ENCODE measurements around the gene SYT9. TPM values are rescaled to one million over a fixed set of nuclear protein-coding genes. Genes with fewer than 3 reads are reported as not detected.

SYT9 gene
- total and polyA plus RNA-seq, 10 donors: 0.02 to 0.39 (median 0.08) TPM; not detected in 4

DNA sequence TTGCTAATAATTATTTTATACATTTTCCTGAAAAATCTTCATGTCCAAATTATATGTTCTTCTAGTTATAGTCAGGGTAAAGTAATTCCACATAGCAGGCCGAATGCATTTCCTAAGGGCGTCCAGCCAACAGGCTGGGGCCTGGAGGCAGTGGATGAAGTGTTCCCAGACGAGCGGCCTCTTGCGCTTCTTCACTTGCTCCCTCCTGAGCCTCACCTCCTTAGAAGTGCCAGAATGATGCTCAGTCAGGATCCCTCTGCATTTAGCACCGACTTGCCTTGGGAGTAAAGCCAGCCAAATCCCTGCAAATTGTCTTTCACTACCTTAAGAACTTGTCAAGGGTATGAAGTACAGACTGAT lies 235.1 kb downstream of the SYT9 start:
- Histone ChIP-seq H3K27ac (no peak overlapping the region), H3K36me3 (no peaks in the 10 kb centered on the region), H3K9me3 (no peaks in the 10 kb centered on the region), H3K4me1 (peaks cover 0 to 9% (median 3%) of the 10 kb centered on the region in 6 donors), H3K4me3 (peak overlapping the region in 6 of 8 donors; percentile 7 to 59 (median 20)), H3K27me3 (replicated peaks in 1 of 7) (no peaks in the 10 kb centered on the region)
- DNase-seq: no peak
- 69 to 78% (median 73%) methylated on average over 6 of the region's 6 CpGs for WGBS, 5 donors
- intact Hi-C loops (cut with DNase I; ENCODE audit: low total_unique reads): no loop called here
- TF ChIP-seq POLR2A (IDR thresholded peaks at IDR 0.05) (no peak), POLR2AphosphoS5 (IDR thresholded peaks at IDR 0.05) (no peak)
- TF ChIP-seq, protein P1, sequence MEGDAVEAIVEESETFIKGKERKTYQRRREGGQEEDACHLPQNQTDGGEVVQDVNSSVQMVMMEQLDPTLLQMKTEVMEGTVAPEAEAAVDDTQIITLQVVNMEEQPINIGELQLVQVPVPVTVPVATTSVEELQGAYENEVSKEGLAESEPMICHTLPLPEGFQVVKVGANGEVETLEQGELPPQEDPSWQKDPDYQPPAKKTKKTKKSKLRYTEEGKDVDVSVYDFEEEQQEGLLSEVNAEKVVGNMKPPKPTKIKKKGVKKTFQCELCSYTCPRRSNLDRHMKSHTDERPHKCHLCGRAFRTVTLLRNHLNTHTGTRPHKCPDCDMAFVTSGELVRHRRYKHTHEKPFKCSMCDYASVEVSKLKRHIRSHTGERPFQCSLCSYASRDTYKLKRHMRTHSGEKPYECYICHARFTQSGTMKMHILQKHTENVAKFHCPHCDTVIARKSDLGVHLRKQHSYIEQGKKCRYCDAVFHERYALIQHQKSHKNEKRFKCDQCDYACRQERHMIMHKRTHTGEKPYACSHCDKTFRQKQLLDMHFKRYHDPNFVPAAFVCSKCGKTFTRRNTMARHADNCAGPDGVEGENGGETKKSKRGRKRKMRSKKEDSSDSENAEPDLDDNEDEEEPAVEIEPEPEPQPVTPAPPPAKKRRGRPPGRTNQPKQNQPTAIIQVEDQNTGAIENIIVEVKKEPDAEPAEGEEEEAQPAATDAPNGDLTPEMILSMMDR (IDR thresholded peaks at IDR 0.05 in 8 of 11, conservative IDR thresholded peaks at IDR 0.05 in 3 of 11): no peak

DNA sequence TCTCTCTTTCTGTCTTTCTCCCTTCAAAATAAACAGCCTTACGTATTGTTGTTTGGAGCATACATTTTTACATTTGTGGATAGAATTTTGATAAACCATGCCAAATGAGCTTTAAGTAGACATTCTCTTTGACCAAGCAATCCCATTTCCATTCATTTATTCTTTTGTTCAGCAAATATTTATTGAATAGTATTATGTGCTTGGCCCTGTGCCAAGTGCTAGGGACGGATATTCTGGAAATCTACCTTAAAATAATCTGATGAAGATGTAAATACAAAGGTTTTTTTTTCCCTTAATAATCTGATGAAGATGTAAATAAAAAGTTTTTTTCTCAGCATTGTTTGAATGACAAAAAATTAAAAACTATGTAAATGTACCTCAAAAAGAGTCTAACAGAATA lies 235.7 kb downstream of the SYT9 start:
- DNase-seq: no peak
- Histone ChIP-seq H3K27me3 (replicated peaks in 1 of 7) (no peaks in the 10 kb centered on the region), H3K4me3 (peak overlapping the region in 3 of 8 donors; percentile 2 to 44 (median 21)), H3K36me3 (no peaks in the 10 kb centered on the region), H3K27ac (no peak overlapping the region), H3K9me3 (no peaks in the 10 kb centered on the region), H3K4me1 (peaks cover 0 to 15% (median 8%) of the 10 kb centered on the region in 6 donors)
- 53 to 83% (median 71%) methylated on average over 2 of the region's 2 CpGs for WGBS, 5 donors
- intact Hi-C loops (cut with DNase I; ENCODE audit: low total_unique reads): no loop called here
- TF ChIP-seq POLR2A (IDR thresholded peaks at IDR 0.05) (no peak), POLR2AphosphoS5 (IDR thresholded peaks at IDR 0.05) (no peak)
- TF ChIP-seq, protein P1 (IDR thresholded peaks at IDR 0.05 in 8 of 11, conservative IDR thresholded peaks at IDR 0.05 in 3 of 11): no peak

DNA sequence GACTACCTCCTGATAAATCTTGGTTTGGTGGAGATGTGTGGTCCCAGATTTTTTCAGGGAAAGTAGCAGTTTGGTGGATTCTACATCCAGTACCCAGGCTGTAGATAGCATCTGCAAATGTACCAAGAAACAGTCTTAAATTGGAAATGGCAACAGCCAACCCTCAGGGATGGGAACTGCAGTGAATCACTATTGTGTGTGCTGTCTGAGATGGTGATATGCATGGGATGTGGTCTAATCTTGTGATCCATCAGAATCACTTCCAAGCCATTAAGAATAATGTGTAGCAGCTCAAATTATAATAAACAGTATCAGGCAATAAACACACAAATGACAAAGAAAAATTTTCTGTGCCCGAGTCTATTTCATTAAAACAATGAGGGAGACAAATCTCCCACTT lies 237.0 kb downstream of the SYT9 start:
- H3K27ac ChIP-seq: no peak overlapping the region
- no peak for TF ChIP-seq POLR2AphosphoS5 (IDR thresholded peaks at IDR 0.05)
- TF ChIP-seq, protein P1 (IDR thresholded peaks at IDR 0.05 in 8 of 11, conservative IDR thresholded peaks at IDR 0.05 in 3 of 11): no peak
- no peak for TF ChIP-seq POLR2A (IDR thresholded peaks at IDR 0.05)
- intact Hi-C loops (cut with DNase I; ENCODE audit: low total_unique reads): no loop called here
- DNase-seq: no peak
- WGBS, 5 donors: 49 to 100% (median 84%) methylated on average over 1 of the region's 1 CpG
- no peaks in the 10 kb centered on the region for H3K9me3 ChIP-seq
- H3K27me3 ChIP-seq (replicated peaks in 1 of 7): no peaks in the 10 kb centered on the region
- H3K4me1 ChIP-seq: peaks cover 10 to 28% (median 16%) of the 10 kb centered on the region in 6 donors
- no peaks in the 10 kb centered on the region for H3K36me3 ChIP-seq
- no peak overlapping the region for H3K4me3 ChIP-seq

DNA sequence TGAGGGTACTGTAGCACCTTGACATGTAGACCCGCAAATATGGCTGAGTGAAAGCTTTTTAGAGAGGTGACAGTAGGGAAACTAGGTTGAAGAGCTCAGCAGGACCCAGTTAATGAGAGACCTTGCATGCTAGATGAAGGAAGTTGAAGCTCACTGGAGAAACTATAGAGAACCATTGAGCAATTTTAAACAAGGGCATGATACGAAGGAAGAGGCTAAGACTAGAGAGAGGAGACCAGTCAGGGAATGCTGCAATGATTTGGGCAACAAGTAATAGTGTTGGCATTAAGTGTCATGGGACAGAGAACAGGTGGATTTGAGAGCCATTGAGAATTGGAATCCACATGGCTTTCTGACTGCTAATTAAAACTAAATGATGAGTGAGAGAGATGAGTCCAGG lies 237.7 kb downstream of the SYT9 start:
- Histone ChIP-seq H3K4me1 (peaks cover 10 to 34% (median 19%) of the 10 kb centered on the region in 6 donors), H3K27ac (no peak overlapping the region), H3K4me3 (no peak overlapping the region), H3K36me3 (no peaks in the 10 kb centered on the region), H3K27me3 (replicated peaks in 1 of 7) (no peaks in the 10 kb centered on the region), H3K9me3 (no peaks in the 10 kb centered on the region)
- intact Hi-C loops (cut with DNase I; ENCODE audit: low total_unique reads): no loop called here
- TF ChIP-seq POLR2AphosphoS5 (IDR thresholded peaks at IDR 0.05): no peak
- TF ChIP-seq, protein P1 (IDR thresholded peaks at IDR 0.05 in 8 of 11, conservative IDR thresholded peaks at IDR 0.05 in 3 of 11): no peak
- no peak for TF ChIP-seq POLR2A (IDR thresholded peaks at IDR 0.05)
- no peak for DNase-seq
- 73 to 92% (median 79%) methylated on average over 2 of the region's 2 CpGs for WGBS, 5 donors
